Fibroblast of mammary gland (primary cell): ENCODE results near the gene APC2.

Experiments
- DNase-seq: peaks from one replicate; pipeline ENCODE4 v3.0.0-alpha.2; 2010; ENCODE audit warnings: low read depth
- H3K4me3 ChIP-seq: 2 replicates; pipeline ENCODE4 v1.5.1; 2011; ENCODE audit warnings: low read depth, mild to moderate bottlenecking, low read length, moderate library complexity; ENCODE audit not compliant: control insufficient read depth
- CTCF ChIP-seq: conservative IDR thresholded peaks from 2 replicates; pipeline ENCODE4 v1.5.1; 2011; ENCODE audit warnings: low read depth, low read length, inconsistent platforms; ENCODE audit not compliant: control insufficient read depth, insufficient read depth

The APC2 gene

GRCh38 chr19:1465191-1466016, 15.5 kb downstream of the APC2 start:
- no peak for DNase-seq
- H3K4me3 ChIP-seq, result no peak overlapping the region
- TF ChIP-seq CTCF, result no peak

GRCh38 chr19:1466018-1466460, 16.1 kb downstream of the APC2 start:
- no peak for TF ChIP-seq CTCF
- no peak for DNase-seq
- no peak overlapping the region for H3K4me3 ChIP-seq

GRCh38 chr19:1466461-1467214, 16.7 kb downstream of the APC2 start:
- no peak for TF ChIP-seq CTCF
- H3K4me3 ChIP-seq, result no peak overlapping the region
- DNase-seq, result no peak

- no peak for DNase-seq
- H3K4me3 ChIP-seq, result no peak overlapping the region
- TF ChIP-seq CTCF, result no peak
Measured at GRCh38 chr19:1467215-1467489, 17.2 kb downstream of the APC2 start.

GRCh38 chr19:1467490-1468273, 17.8 kb downstream of the APC2 start:
- H3K4me3 ChIP-seq, result no peak overlapping the region
- no peak for TF ChIP-seq CTCF
- no peak for DNase-seq

GRCh38 chr19:1468274-1468820, 18.4 kb downstream of the APC2 start:
- no peak for DNase-seq
- no peak for TF ChIP-seq CTCF
- no peak overlapping the region for H3K4me3 ChIP-seq
